ENCODE data around the gene RGS18. TPM values are rescaled to one million over a fixed set of nuclear protein-coding genes. Genes with fewer than 3 reads are reported as not detected.

Gene RGS18
- total and polyA plus RNA-seq, 2 of the 13 experiments (the other 11 are each of a cell fraction or from before 2014, with no cell fraction given), result not detected

DNA sequence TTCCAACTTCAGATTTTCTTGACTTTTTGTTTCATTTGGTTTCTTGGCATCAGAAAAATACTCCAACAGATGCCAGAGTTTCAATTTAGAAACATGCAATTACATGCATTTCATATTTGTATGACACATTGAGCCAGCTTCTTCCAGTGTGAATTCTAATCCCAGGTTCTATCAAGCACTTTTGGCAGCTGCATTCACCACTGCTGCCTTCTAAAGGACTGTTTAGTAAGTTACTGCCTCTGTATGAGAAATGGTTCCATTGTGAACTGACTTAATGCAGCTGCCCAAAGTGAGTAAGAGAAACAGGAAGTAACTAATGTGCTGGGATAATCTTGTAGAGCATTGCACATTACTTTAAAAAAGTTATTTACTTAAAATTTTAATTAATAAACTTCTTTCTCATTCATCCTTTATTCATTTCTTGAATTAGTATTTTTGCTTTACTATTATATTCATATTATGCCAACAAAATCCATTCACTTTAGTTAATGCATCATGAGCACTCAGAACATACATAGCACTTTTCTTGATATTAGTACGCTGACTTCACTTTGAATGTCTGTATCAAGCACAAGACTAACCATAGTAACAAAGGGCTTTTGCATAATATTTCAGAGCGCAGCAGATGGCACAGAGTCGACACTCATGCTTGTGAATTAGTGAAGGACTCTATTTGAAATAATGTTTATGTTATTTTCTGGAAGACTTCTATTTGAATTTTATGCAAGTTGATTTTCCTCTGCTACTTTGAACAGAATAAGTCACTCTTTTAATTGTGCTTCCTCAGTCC is 9.8 kb downstream of the RGS18 start:
- in situ Hi-C loops (cut with HindIII; ENCODE audit: extremely low pct_ligation_motif_present, low pct_unique_long_range_greater_than_20kb), result no loop called here
- ChIA-PET CTCF (ENCODE audit: low intra/inter-chr PET ratio, low total read pairs) (no interaction called here), POLR2A (no interaction called here)
- H3K36me3 ChIP-seq (replicated peaks in 1 of 2; ENCODE audit: control insufficient read depth in 1 of 2, insufficient read depth in 2 of 2, low read length in 2 of 2), result no peaks in the 10 kb centered on the region
- ATAC-seq (no peak), DNase-seq (ENCODE audit: low spot score) (no peak), FAIRE-seq (no peak)
- BruUV-seq (replicated peaks), result no TSS peak
- H2AFZ ChIP-seq (ENCODE audit: low read length), result no peak overlapping the region
- intact Hi-C loops (cut with micrococcal nuclease; ENCODE audit: unreplicated experiment), result no loop called here
- no peak overlapping the region for H3K4me3 ChIP-seq (replicated peaks in 1 of 3; ENCODE audit: insufficient read depth in 1 of 3, low read depth in 2 of 3, low read length in 3 of 3)
- no peaks in the 10 kb centered on the region for H3K27me3 ChIP-seq (ENCODE audit: control insufficient read depth in 1 of 2, insufficient read depth in 2 of 2, low read length in 2 of 2)
- H3K9ac ChIP-seq (ENCODE audit: insufficient read depth, low read depth, low read length), result no peak overlapping the region
- H3K27ac ChIP-seq (ENCODE audit: extremely low read length, insufficient read depth, low read length), result no peak overlapping the region
- no peak overlapping the region for H3K4me2 ChIP-seq (ENCODE audit: low read depth, low read length)
- H3K79me2 ChIP-seq (ENCODE audit: insufficient read depth, low read length), result no peaks in the 10 kb centered on the region
- peaks cover 11% of the 10 kb centered on the region; the same call in 1 of the 2 replicates for H3K9me3 ChIP-seq (ENCODE audit: low read length)
- no peaks in the 10 kb centered on the region for H3K4me1 ChIP-seq (ENCODE audit: insufficient read depth, low read length)
- no peaks in the 10 kb centered on the region for H4K20me1 ChIP-seq (ENCODE audit: insufficient read depth, low read length)
- 6% methylated on average over 3 of the region's 3 CpGs for WGBS (ENCODE audit: low lambda C conversion rate)
- TF ChIP-seq ATRX (CRISPR knock-in tag; IDR thresholded peaks at IDR 0.05; ENCODE audit: borderline replicate concordance) (no peak), ARHGAP35 (CRISPR knock-in tag; IDR thresholded peaks at IDR 0.05; ENCODE audit: borderline replicate concordance) (no peak), ZBTB7B (CRISPR knock-in tag; IDR thresholded peaks at IDR 0.05) (no peak), ZNF496 (CRISPR knock-in tag; IDR thresholded peaks at IDR 0.05; ENCODE audit: insufficient replicate concordance) (no peak), BCLAF1 (IDR thresholded peaks at IDR 0.05) (no peak), ZNF784 (CRISPR knock-in tag; IDR thresholded peaks at IDR 0.05; ENCODE audit: borderline replicate concordance) (no peak), JUN (CRISPR knock-in tag; IDR thresholded peaks at IDR 0.05) (no peak), CSRNP1 (CRISPR knock-in tag; IDR thresholded peaks at IDR 0.05) (no peak), NFKBIZ (CRISPR knock-in tag; IDR thresholded peaks at IDR 0.05) (no peak), POLR2AphosphoS5 (IDR thresholded peaks at IDR 0.05; ENCODE audit: low read depth, low read length) (no peak), U2AF1 (optimal IDR thresholded peaks at IDR 0.05; ENCODE audit: low read depth, low read length) (no peak)
